ENCODE results near the gene RCAN1. TPM values are rescaled to one million over a fixed set of nuclear protein-coding genes. Genes with fewer than 3 reads are reported as not detected.

The RCAN1 gene
- total RNA-seq, 4 donors from 2014 or later: 32.1 to 58.6 (median 42.2) TPM

DNA sequence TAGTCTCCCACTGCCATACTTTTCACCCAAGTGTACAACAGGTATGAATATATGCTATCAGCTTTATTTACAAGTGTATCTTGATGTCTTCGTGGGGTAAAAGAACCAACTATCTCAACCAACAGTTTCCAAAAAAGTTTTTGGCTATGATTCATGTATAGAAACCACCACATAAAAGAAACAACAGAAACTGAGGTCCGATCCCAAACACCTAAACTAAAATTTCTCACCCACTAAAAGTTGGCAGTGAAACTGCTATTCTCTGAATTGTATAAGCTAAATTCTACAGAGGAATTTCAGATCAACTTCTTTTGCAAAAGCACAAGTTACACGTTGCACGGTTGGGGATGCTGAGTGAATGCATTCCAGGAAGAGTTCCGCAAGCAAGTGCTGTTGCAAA, 97.9 kb downstream of the RCAN1 start:
- peaks cover 0 to 59% of the 10 kb centered on the region in 2 donors for H3K36me3 ChIP-seq
- H3K4me3 ChIP-seq: no peak overlapping the region
- WGBS, 2 donors (ENCODE audit: low coverage in 1 of 2): 63 to 69% methylated on average over 2 to 5 of the region's 5 CpGs
- TF ChIP-seq POLR2A (IDR thresholded peaks at IDR 0.05) (no peak), EP300 (IDR thresholded peaks at IDR 0.05) (no peak), POLR2AphosphoS5 (IDR thresholded peaks at IDR 0.05) (no peak)
- TF ChIP-seq, protein P1, sequence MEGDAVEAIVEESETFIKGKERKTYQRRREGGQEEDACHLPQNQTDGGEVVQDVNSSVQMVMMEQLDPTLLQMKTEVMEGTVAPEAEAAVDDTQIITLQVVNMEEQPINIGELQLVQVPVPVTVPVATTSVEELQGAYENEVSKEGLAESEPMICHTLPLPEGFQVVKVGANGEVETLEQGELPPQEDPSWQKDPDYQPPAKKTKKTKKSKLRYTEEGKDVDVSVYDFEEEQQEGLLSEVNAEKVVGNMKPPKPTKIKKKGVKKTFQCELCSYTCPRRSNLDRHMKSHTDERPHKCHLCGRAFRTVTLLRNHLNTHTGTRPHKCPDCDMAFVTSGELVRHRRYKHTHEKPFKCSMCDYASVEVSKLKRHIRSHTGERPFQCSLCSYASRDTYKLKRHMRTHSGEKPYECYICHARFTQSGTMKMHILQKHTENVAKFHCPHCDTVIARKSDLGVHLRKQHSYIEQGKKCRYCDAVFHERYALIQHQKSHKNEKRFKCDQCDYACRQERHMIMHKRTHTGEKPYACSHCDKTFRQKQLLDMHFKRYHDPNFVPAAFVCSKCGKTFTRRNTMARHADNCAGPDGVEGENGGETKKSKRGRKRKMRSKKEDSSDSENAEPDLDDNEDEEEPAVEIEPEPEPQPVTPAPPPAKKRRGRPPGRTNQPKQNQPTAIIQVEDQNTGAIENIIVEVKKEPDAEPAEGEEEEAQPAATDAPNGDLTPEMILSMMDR (IDR thresholded peaks at IDR 0.05): no peak
- H3K9me3 ChIP-seq: no peaks in the 10 kb centered on the region
- H3K27me3 ChIP-seq: no peaks in the 10 kb centered on the region
- H3K4me1 ChIP-seq: peaks cover 0 to 28% (median 0%) of the 10 kb centered on the region in 3 donors
- ATAC-seq: no peak
- H3K27ac ChIP-seq: no peak overlapping the region

- 69 to 81% methylated on average over 6 to 10 of the region's 10 CpGs for WGBS, 2 donors (ENCODE audit: low coverage in 1 of 2)
These were observed 100.3 kb downstream of the RCAN1 start for GRCh38 chr21:34514576-34515115.

DNA sequence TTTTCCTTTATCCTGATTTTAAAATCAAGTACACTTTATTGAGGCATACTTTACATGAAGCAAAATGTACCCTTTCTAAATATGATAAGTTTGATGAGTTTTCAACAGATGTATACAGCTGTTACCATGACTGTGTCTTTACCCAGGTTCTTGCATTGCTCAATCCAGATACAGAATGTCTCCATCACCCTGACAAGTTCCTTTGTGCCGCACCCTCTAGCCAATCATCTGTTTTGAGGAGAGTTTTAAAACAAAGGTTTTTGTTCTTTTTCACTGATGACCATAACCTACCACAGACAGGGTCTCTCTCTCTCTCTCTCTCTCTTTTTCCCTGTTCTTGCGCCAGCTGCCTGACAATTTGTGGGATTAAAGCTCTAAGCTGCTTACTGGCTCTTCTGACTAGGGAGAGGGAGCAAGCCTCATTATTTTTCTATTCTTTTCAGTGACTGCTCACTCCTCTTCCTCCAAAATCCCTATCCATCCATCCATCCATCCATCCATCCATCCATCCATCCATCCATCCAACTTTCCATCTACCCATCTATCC, 101.7 kb downstream of the RCAN1 start:
- ATAC-seq: peak; percentile 40
- Histone ChIP-seq H3K27me3 (no peaks in the 10 kb centered on the region), H3K27ac (peak overlapping the region in 1 of 4 donors; percentile 14), H3K9me3 (no peaks in the 10 kb centered on the region), H3K36me3 (peaks cover 0 to 24% of the 10 kb centered on the region in 2 donors), H3K4me3 (no peak overlapping the region), H3K4me1 (peaks cover 0 to 26% (median 7%) of the 10 kb centered on the region in 3 donors)
- WGBS, 2 donors (ENCODE audit: low coverage in 1 of 2): 67 to 100% methylated on average over 1 to 2 of the region's 2 CpGs
- no peak for TF ChIP-seq EP300 (IDR thresholded peaks at IDR 0.05)

More at GRCh38 chr21:34514576-34515115, 100.3 kb downstream of the RCAN1 start:
- Histone ChIP-seq H3K27me3 (no peaks in the 10 kb centered on the region), H3K4me3 (no peak overlapping the region), H3K36me3 (peaks cover 0 to 38% of the 10 kb centered on the region in 2 donors), H3K9me3 (no peaks in the 10 kb centered on the region), H3K27ac (peak overlapping the region in 3 of 4 donors; percentile 1 to 24 (median 8)), H3K4me1 (peaks cover 0 to 30% (median 7%) of the 10 kb centered on the region in 3 donors)
- ATAC-seq: no peak
- TF ChIP-seq EP300 (IDR thresholded peaks at IDR 0.05): no peak
- peak; percentile 39 for TF ChIP-seq POLR2AphosphoS5 (IDR thresholded peaks at IDR 0.05)
- no peak for TF ChIP-seq POLR2A (IDR thresholded peaks at IDR 0.05)

DNA sequence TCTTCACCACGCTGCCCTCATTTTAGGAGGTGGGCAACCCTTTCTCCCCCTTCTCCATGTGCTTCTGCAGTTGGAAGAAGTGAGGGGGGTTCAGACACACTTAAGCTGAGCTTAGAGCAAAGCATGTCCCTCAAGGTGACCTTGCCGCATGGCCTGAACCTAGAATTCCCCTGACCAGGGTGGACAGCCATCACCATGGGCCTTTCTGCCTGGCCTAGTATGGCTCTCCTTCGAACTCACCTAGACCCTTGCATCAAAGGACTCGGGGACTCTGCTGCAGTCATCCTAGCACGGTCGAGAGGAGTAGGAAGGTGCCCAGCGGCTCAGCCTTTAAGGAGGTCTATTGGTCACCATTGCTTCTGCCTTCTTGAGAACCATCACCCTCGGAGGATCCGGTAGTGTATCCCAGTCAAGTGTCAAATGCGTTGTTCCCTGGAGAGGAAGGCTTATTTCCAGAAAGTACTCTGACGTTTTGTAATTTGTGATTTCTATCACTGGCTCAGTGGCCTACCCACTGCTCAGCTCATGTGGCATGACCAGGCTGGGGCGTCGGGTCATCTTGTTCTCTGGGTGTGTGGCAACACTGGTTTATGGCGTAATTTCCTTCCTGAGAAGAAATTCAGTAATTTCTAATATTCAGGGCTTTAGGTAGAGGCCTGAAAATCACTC, 103.0 kb downstream of the RCAN1 start, which contains the start of gene KCNE1:
Gene KCNE1 (minus strand): TSS at position 424 of the 669 bp plus-strand sequence. CDS start 62,576 bp downstream, outside the sequence.
- H3K4me3 ChIP-seq: peak within 1 kb of the TSS in 1 of 2 donors; percentile 16
- TF ChIP-seq POLR2A (IDR thresholded peaks at IDR 0.05) (no peak), EP300 (IDR thresholded peaks at IDR 0.05) (no peak), POLR2AphosphoS5 (IDR thresholded peaks at IDR 0.05) (no peak)
- TF ChIP-seq, protein P1 (IDR thresholded peaks at IDR 0.05): no peak
- ATAC-seq: peak; percentile 52
- H3K27ac ChIP-seq: peak within 1 kb of the TSS in 3 of 4 donors; percentile 29 to 66 (median 39)
- H3K4me1 ChIP-seq: peaks cover 0 to 15% (median 7%) of the 10 kb centered on the region in 3 donors
- peaks cover 0 to 12% of the 10 kb centered on the region in 2 donors for H3K36me3 ChIP-seq
- H3K9me3 ChIP-seq: no peaks in the 10 kb centered on the region
- 81 to 93% methylated on average over 8 to 9 of the region's 14 CpGs for WGBS, 2 donors (ENCODE audit: low coverage in 1 of 2)
- no peaks in the 10 kb centered on the region for H3K27me3 ChIP-seq

DNA sequence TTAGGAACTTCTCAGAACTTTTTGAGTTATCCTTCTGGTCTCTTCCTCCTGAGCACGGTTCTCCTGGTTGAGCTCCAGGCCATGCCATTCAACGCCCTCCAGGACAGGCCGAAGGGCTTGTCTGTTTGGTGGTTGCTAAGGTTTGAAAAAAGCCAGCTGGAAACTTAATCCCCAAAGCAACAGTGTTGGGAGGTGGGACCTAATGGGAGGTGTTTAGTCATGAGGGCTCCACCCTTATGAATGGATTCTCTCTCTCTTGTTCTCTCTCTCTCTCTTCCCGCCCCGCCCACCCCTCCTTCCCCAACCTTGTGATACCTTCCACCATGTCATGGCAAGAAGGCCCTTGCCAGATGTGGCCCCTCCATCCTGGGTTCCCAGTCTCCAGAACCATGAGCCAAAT, 103.7 kb downstream of the RCAN1 start:
- TF ChIP-seq EP300 (IDR thresholded peaks at IDR 0.05): no peak
- TF ChIP-seq, protein P1 (IDR thresholded peaks at IDR 0.05): no peak
- TF ChIP-seq POLR2AphosphoS5 (IDR thresholded peaks at IDR 0.05): no peak
- TF ChIP-seq POLR2A (IDR thresholded peaks at IDR 0.05): no peak
- 29 to 70% methylated on average over 3 to 5 of the region's 5 CpGs for WGBS, 2 donors (ENCODE audit: low coverage in 1 of 2)
- peaks cover 0 to 15% (median 7%) of the 10 kb centered on the region in 3 donors for H3K4me1 ChIP-seq
- H3K27me3 ChIP-seq: no peaks in the 10 kb centered on the region
- no peak overlapping the region for H3K4me3 ChIP-seq
- ATAC-seq: no peak
- H3K36me3 ChIP-seq: peaks cover 0 to 4% of the 10 kb centered on the region in 2 donors
- no peaks in the 10 kb centered on the region for H3K9me3 ChIP-seq
- peak overlapping the region in 2 of 4 donors; percentile 29 to 66 for H3K27ac ChIP-seq
